GM18517 (cell line): ENCODE results near the gene RTL10.

Experiments used
- ATAC-seq: cut with Tn5 transposase; IDR thresholded peaks from one replicate; pipeline ENCODE4 v1.9.1; 2021; ENCODE audit warnings: mild to moderate bottlenecking, moderate library complexity; ENCODE audit not compliant: unreplicated experiment

RTL10 gene

GRCh38 chr22:19812910-19813309, 41.8 kb downstream of the RTL10 start:
- no peak for ATAC-seq

GRCh38 chr22:19811811-19812771, 42.6 kb downstream of the RTL10 start:
- no peak for ATAC-seq

- no peak for ATAC-seq
These were observed 43.5 kb downstream of the RTL10 start for GRCh38 chr22:19811211-19811621.

GRCh38 chr22:19810381-19811201, 44.1 kb downstream of the RTL10 start:
- no peak for ATAC-seq

- ATAC-seq: no peak
These were observed 44.9 kb downstream of the RTL10 start for GRCh38 chr22:19809741-19810140.

- ATAC-seq: no peak
These were observed 45.7 kb downstream of the RTL10 start for GRCh38 chr22:19808873-19809478.

- ATAC-seq: no peak
These were observed 46.5 kb downstream of the RTL10 start for GRCh38 chr22:19807914-19808872.

- no peak for ATAC-seq
These were observed 47.3 kb downstream of the RTL10 start for GRCh38 chr22:19807161-19807913.

- no peak for ATAC-seq
These were observed 48.2 kb downstream of the RTL10 start for GRCh38 chr22:19806213-19807160.

GRCh38 chr22:19805821-19806212, 48.9 kb downstream of the RTL10 start:
- ATAC-seq: no peak
